Esophagus squamous epithelium (tissue), 4 donors: ENCODE data around the gene SLC24A3.

Experiments
- POLR2A ChIP-seq, 4 donors: fragments of 450-650 bp; IDR thresholded peaks; one replicate each; pipeline ENCODE4 v1.6.1; 2017; ENCODE audit warnings: antibody characterized with exemption in 4 of 4, mild to moderate bottlenecking in 4 of 4, moderate library complexity in 3 of 4
- TF ChIP-seq, protein P1 (sequence below), 6 experiments: fragments of 450-650 bp in 4 of 6; fragments of 200-600 bp in 2 of 6; sonication (generic) in 2 of 6; IDR thresholded peaks; one replicate each; pipeline ENCODE4 v1.5.1; 2016 to 2019; ENCODE audit warnings: antibody characterized with exemption in 6 of 6, mild to moderate bottlenecking in 4 of 6, moderate library complexity in 4 of 6

DNA sequence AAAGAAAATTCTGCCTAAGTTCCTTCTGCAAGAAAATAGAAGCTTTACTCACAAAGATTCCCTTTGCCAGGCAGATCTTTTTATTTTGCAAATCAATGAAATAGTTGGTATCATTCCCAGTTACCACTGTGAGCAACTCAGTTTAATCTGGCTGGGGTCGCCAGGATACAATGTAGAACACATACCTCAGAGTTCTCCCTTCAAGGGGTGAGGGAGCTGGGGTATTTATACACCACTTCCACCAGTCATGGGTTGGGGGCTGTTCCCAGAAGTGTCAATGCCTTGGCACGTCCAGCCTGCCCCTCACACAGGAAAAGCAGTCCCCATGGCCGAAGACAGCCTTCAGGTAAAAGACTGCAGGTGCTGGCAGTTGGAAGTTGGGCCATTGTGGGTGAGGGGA is 86.2 kb downstream of the SLC24A3 start:
- TF ChIP-seq, protein P1, sequence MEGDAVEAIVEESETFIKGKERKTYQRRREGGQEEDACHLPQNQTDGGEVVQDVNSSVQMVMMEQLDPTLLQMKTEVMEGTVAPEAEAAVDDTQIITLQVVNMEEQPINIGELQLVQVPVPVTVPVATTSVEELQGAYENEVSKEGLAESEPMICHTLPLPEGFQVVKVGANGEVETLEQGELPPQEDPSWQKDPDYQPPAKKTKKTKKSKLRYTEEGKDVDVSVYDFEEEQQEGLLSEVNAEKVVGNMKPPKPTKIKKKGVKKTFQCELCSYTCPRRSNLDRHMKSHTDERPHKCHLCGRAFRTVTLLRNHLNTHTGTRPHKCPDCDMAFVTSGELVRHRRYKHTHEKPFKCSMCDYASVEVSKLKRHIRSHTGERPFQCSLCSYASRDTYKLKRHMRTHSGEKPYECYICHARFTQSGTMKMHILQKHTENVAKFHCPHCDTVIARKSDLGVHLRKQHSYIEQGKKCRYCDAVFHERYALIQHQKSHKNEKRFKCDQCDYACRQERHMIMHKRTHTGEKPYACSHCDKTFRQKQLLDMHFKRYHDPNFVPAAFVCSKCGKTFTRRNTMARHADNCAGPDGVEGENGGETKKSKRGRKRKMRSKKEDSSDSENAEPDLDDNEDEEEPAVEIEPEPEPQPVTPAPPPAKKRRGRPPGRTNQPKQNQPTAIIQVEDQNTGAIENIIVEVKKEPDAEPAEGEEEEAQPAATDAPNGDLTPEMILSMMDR (IDR thresholded peaks at IDR 0.05) = no peak
- no peak for TF ChIP-seq POLR2A (IDR thresholded peaks at IDR 0.05)
